PC-3 (cell line): ENCODE measurements around the gene PACSIN2. TPM values are rescaled to one million over a fixed set of nuclear protein-coding genes. Genes with fewer than 3 reads are reported as not detected.
"Not testable (repeated sequence)": the region's sequence is repeated elsewhere in the genome, so short reads cannot be mapped to it uniquely, and the experiment has no call there.

Experiments used
- ATAC-seq: fragments of 200-7000 bp; cut with Tn5 transposase; 2 replicates; pipeline ENCODE4 v1.9.1; 2020; ENCODE audit warnings: mild to moderate bottlenecking, moderate library complexity
- BruUV-seq: library from RNA; stranded (reverse); fragments of 400-500 nt; replicated peaks from 2 replicates; lab custom pipeline; 2021; lab: Mats Ljungman, UMichigan
- CTCF ChIA-PET: fragments of 300-600 bp; sonication (Branson Sonifier 250); formaldehyde crosslinking; loops from one replicate; lab custom pipeline; 2022; ENCODE audit warnings: antibody characterized with exemption; lab: Charles Lee
- POLR2A ChIA-PET: fragments of 300-600 bp; sonication (Branson Sonifier 250); formaldehyde crosslinking; loops from one replicate; lab custom pipeline; 2022; ENCODE audit warnings: antibody characterized with exemption; ENCODE audit not compliant: unreplicated experiment; lab: Charles Lee
- DNase-seq: peaks from one replicate; pipeline ENCODE4 v3.0.0-alpha.2; 2015
- H2AFZ ChIP-seq: fragments of 300-600 bp; sonication (generic); 2 replicates; pipeline ENCODE4 v1.6.0; 2016; ENCODE audit warnings: antibody characterized with exemption, low read length
- H3F3A ChIP-seq: fragments of 300-600 bp; sonication (generic); one replicate; pipeline ENCODE4 v1.6.0; 2017; ENCODE audit warnings: antibody characterized with exemption, low read length, control low read depth, mild to moderate bottlenecking; ENCODE audit not compliant: unreplicated experiment
- H3K27ac ChIP-seq: fragments of 300-600 bp; sonication (generic); 2 replicates; pipeline ENCODE4 v1.5.1; 2016; ENCODE audit warnings: mild to moderate bottlenecking, low read length
- H3K27me3 ChIP-seq: fragments of 300-600 bp; sonication (generic); 2 replicates; pipeline ENCODE4 v1.6.1; 2016; ENCODE audit warnings: low read length, mixed read lengths
- H3K36me3 ChIP-seq: fragments of 300-600 bp; sonication (generic); 2 replicates; pipeline ENCODE4 v1.6.1; 2016; ENCODE audit warnings: low read depth, mixed run types, low read length, mixed read lengths
- H3K4me1 ChIP-seq: fragments of 300-600 bp; sonication (generic); 2 replicates; pipeline ENCODE4 v1.5.1; 2016; ENCODE audit warnings: low read length; ENCODE audit not compliant: insufficient read depth
- H3K4me2 ChIP-seq: fragments of 300-600 bp; sonication (generic); 2 replicates; pipeline ENCODE4 v1.6.0; 2016; ENCODE audit warnings: low read length
- H3K4me3 ChIP-seq: fragments of 300-600 bp; sonication (generic); 2 replicates; pipeline ENCODE4 v1.5.1; 2016; ENCODE audit warnings: mild to moderate bottlenecking, low read length, mixed read lengths
- H3K79me2 ChIP-seq: fragments of 300-600 bp; sonication (generic); 2 replicates; pipeline ENCODE4 v1.6.1; 2017; ENCODE audit warnings: low read length, mixed read lengths
- H3K9ac ChIP-seq: fragments of 300-600 bp; sonication (generic); 2 replicates; pipeline ENCODE4 v1.6.0; 2016; ENCODE audit warnings: mild to moderate bottlenecking, low read length
- H3K9me2 ChIP-seq: fragments of 300-600 bp; sonication (generic); replicated peaks from 2 replicates; pipeline ENCODE4 v1.6.1; 2016; ENCODE audit warnings: mixed run types, low read length, mixed read lengths
- H3K9me3 ChIP-seq: fragments of 300-600 bp; sonication (generic); 2 replicates; pipeline ENCODE4 v1.6.1; 2016; ENCODE audit warnings: low read length, mixed read lengths
- H4K20me1 ChIP-seq: fragments of 300-600 bp; sonication (generic); 2 replicates; pipeline ENCODE4 v1.6.1; 2016; ENCODE audit warnings: low read length, mixed read lengths
- EZH2 ChIP-seq: fragments of 300-600 bp; sonication (generic); IDR thresholded peaks from one replicate; pipeline ENCODE4 v1.6.1; 2017; ENCODE audit warnings: antibody characterized with exemption, mild to moderate bottlenecking, low read length; ENCODE audit not compliant: unreplicated experiment
- EZH2phosphoT487 ChIP-seq: fragments of 300-600 bp; sonication (generic); IDR thresholded peaks from 2 replicates; pipeline ENCODE4 v1.6.1; 2018; ENCODE audit warnings: mild to moderate bottlenecking, antibody characterized with exemption, low read length, borderline replicate concordance
- intact Hi-C: fragments of 100-400 bp; cut with micrococcal nuclease; formaldehyde crosslinking; loops from 2 replicates; pipeline ENCODE4 v1.9.0; 2023
- total RNA-seq: library from RNA; depleted of rRNA; stranded (reverse); fragments of >200 nt; gene quantifications from 2 replicates; pipeline ENCODE4 v1.2.3, GENCODE V29; 2014
- TF ChIP-seq, protein P1 (sequence below): fragments of 300-600 bp; sonication (generic); conservative IDR thresholded peaks from 2 replicates; pipeline ENCODE4 v1.5.1; 2017; ENCODE audit warnings: antibody characterized with exemption, low read depth, mild to moderate bottlenecking, low read length

The PACSIN2 gene
- total RNA-seq, 1 experiment from 2014 or later = 25.7 TPM

DNA sequence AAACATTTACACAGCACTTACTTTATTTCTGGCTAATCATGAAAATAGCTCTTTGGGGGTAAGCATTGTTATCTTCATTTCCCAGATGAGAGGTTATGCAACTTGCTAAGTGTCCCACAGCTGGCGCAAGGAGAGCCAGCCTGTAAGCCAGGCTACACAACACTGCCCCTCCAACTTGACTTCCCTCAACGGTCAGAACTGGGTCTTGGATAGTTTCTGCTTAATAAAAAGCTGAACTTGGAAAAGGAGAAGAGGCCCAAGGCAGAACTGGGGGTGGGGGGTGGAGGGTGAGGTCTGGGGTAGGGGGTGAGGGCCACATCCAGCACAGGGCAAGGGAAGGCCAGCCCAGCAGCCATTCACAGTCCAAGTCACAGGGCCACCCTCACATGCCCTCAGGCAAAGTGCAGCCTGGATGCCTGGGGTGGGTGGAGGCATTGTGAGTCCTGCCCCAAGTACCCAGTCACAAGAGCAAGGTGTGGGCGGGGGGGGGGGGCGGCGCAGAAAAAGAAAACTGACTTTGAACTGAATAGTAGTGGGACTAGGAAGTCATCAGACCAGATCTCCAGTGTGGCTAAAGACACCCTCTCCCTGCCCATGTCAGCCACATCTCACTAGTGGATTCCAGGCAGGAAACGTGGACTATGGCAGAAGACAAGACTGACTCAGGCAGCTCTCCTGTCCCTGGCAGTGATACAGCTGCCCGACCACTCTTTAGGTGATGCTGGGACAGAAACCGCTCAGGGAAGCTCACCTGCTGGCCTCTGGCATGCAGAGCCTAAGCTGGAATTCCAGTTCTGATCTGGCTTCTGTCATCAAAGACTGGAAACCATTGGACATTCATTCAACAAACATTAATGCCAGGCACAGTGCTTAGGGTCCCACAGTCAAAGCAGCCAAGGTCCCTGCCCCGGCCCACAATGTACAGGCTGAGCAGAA is 52.4 kb downstream of the PACSIN2 start:
- TF ChIP-seq EZH2phosphoT487 = no peak
- TF ChIP-seq EZH2 = no peak
- TF ChIP-seq, protein P1, sequence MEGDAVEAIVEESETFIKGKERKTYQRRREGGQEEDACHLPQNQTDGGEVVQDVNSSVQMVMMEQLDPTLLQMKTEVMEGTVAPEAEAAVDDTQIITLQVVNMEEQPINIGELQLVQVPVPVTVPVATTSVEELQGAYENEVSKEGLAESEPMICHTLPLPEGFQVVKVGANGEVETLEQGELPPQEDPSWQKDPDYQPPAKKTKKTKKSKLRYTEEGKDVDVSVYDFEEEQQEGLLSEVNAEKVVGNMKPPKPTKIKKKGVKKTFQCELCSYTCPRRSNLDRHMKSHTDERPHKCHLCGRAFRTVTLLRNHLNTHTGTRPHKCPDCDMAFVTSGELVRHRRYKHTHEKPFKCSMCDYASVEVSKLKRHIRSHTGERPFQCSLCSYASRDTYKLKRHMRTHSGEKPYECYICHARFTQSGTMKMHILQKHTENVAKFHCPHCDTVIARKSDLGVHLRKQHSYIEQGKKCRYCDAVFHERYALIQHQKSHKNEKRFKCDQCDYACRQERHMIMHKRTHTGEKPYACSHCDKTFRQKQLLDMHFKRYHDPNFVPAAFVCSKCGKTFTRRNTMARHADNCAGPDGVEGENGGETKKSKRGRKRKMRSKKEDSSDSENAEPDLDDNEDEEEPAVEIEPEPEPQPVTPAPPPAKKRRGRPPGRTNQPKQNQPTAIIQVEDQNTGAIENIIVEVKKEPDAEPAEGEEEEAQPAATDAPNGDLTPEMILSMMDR = no peak
- H3K4me3 ChIP-seq = no peak overlapping the region
- BruUV-seq = no TSS peak
- no peak overlapping the region for H3K27ac ChIP-seq
- ATAC-seq = no peak
- intact Hi-C loops = no loop called here
- ChIA-PET CTCF (no interaction called here), POLR2A (no interaction called here)
- peaks cover 7% of the 10 kb centered on the region for H3K4me1 ChIP-seq
- H3K9me2 ChIP-seq = no peaks in the 10 kb centered on the region
- no peak overlapping the region for H3K4me2 ChIP-seq
- H3K36me3 ChIP-seq = no peaks in the 10 kb centered on the region
- no peaks in the 10 kb centered on the region for H3K9me3 ChIP-seq
- no peak for DNase-seq
- peaks cover 56% of the 10 kb centered on the region for H3K79me2 ChIP-seq
- H3F3A ChIP-seq = no peaks in the 10 kb centered on the region
- H3K27me3 ChIP-seq = no peaks in the 10 kb centered on the region
- H3K9ac ChIP-seq = no peak overlapping the region
- H4K20me1 ChIP-seq = no peaks in the 10 kb centered on the region; the same call in 1 of the 2 replicates
- no peak overlapping the region for H2AFZ ChIP-seq

DNA sequence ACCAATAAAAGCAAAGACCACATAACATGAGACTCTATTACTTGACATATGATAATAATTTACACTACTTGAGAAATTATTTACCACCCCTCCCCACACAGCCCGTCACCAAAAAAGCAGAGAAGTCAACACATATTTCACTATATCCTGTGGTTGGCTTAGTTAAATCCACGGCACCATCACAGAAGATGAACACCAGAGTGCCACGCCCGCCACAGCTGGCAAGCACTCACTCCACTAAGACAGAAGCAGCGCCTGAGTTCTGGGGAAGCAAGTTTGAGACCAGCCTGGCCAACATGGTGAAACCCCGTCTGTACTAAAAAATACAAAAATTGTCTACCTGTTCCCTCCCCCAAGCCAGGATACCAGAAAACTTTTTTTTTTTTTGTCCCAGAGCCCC is 53.1 kb downstream of the PACSIN2 start:
- H3K4me3 ChIP-seq = no peak overlapping the region
- TF ChIP-seq, protein P1 = no peak
- no peak for TF ChIP-seq EZH2
- TF ChIP-seq EZH2phosphoT487 = no peak
- no peak for DNase-seq
- H3K79me2 ChIP-seq = peaks cover 51% of the 10 kb centered on the region
- H3K4me1 ChIP-seq = peaks cover 7% of the 10 kb centered on the region
- ChIA-PET POLR2A (no interaction called here), CTCF (no interaction called here)
- no peak overlapping the region for H3K27ac ChIP-seq
- no peaks in the 10 kb centered on the region for H3K36me3 ChIP-seq
- H3K9me2 ChIP-seq = no peaks in the 10 kb centered on the region
- H3K9me3 ChIP-seq = no peaks in the 10 kb centered on the region
- no peaks in the 10 kb centered on the region for H3K27me3 ChIP-seq
- no TSS peak for BruUV-seq
- no peaks in the 10 kb centered on the region; the same call in 1 of the 2 replicates for H4K20me1 ChIP-seq
- no peaks in the 10 kb centered on the region for H3F3A ChIP-seq
- intact Hi-C loops = no loop called here
- no peak overlapping the region for H3K9ac ChIP-seq
- H2AFZ ChIP-seq = no peak overlapping the region
- no peak overlapping the region for H3K4me2 ChIP-seq
- ATAC-seq = no peak

DNA sequence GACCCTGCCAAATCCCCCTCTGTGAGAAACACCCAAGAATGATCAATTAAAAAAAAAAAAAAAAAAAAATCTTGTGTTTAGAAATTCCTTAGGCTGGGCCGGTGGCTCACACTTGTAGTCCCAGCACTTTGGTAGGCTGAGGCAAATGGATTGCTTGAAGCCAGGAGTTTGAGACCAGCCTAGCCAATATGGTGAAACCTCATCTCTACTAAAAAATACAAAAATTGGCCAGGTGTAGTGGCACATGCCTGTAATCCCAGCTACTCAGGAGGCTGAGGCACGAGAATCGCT is 53.6 kb downstream of the PACSIN2 start:
- BruUV-seq, POLR2A ChIA-PET, H3K36me3 ChIP-seq: not testable (repeated sequence)

More for the DNA sequence above, 53.6 kb downstream of the PACSIN2 start:
- H3K9me2 ChIP-seq, H3K4me3 ChIP-seq, H3K9ac ChIP-seq, H3F3A ChIP-seq, H4K20me1 ChIP-seq, CTCF ChIA-PET, H3K9me3 ChIP-seq, DNase-seq, ATAC-seq, H3K4me2 ChIP-seq, H2AFZ ChIP-seq, H3K27me3 ChIP-seq, intact Hi-C loops, H3K27ac ChIP-seq: not testable (repeated sequence)
- Histone ChIP-seq H3K4me1 (peaks cover 11% of the 10 kb centered on the region), H3K79me2 (peaks cover 47% of the 10 kb centered on the region)
